Suppressor macrophage (primary cell): ENCODE measurements around the gene CD2AP.
"Not testable (repeated sequence)": the region's sequence is repeated elsewhere in the genome, so short reads cannot be mapped to it uniquely, and the experiment has no call there.

Experiments used
- DNase-seq, 4 experiments: peaks; one replicate each; pipeline ENCODE4 v3.0.0-alpha.2; 2020 to 2022

Gene CD2AP

DNA sequence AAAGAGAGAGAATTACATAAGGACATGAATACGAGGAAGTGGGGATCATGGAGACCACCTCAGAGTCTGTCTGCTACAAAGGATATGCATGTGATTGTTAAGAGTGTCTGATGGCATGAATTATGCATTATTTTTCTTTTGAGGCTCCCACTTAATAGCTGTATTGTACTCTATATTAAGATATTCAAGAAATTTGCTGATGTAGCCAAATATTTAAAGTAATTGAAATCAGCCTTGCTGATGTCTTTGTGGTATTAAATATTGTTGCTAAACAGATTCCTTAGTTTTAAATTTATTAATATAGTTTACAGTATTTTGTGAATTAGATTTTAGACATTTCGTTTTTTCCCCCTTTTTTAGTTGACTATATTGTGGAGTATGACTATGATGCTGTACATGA is 25.3 kb downstream of the CD2AP start:
- no peak for DNase-seq

GRCh38 chr6:47509937-47510336 is 32.3 kb downstream of the CD2AP start:
- DNase-seq: no peak

DNA sequence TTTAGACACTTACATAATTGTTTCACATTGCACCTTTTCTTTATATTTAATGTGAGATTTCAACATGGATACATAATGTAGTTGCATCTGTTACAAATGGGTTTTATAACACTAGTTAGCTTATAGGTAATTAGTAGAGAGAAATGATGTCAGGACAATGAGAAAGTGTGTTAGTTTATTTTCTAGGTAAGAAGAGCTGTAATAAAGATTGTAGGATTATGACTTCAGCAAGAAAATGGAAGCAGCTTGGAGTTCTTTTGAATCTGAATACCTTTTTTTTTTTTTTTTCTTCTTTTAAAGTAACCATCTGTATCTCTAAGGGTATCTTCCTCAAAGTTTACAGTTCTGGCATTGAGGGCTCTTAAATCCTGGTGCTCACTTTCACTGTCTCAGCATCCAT is 35.3 kb downstream of the CD2AP start:
- no peak for DNase-seq

DNA sequence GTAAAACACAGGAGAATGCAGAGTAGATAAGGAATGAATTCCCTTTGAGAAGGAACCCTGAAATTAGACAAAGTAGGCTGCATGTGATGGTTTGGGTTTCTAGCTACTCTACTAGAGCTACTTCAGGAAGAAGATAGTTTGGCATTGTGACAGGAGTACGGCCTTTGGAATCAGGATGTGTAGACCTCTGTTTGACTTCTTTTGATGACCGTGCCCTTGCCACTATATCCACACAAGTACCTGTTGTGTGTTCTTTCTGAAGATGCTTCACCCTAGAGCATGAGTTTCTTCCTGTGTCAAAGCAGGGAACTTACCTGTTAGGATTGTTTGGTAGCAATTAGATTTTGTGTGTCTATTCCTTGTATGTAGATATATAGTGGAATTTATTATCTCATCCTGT is 41.7 kb downstream of the CD2AP start:
- DNase-seq: no peak

GRCh38 chr6:47520282-47520681 is 42.7 kb downstream of the CD2AP start:
- DNase-seq: no peak

GRCh38 chr6:47521961-47522360 is 44.4 kb downstream of the CD2AP start:
- no peak for DNase-seq

DNA sequence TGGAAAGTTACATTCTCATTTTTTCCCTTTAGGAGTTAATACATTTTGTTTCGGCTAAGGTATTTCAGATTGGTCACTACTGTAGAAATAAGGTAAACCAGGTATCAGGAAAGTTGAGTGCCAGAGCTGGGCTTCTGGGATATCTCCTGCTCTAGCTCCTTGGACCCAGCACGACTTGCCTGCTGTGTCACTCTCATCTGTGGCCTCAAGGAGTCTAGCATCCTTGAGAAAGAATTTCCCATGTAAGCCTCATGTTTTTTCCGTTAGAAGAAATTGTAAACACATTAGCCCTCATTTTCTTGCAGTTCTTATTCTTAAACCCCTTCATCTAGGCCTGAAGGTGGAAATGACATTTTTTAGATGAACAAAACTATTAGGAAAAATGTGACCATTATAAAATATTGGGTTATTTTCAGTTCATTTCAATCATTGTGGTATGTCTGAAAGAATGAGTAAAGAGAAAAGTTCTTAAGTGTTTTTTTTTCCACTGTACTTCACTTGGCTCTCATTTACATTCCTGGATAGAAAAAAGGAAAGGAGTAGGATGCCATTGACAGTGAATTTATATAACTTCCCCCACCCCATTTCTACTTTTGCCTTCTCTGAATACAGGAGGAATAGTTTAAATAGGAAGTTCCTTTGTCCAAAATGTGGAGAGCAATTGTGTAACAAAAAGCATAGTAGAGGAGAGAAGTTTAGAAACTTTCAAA is 46.7 kb downstream of the CD2AP start:
- DNase-seq: peak in 2 of 4 experiments; percentile 29 to 32

DNA sequence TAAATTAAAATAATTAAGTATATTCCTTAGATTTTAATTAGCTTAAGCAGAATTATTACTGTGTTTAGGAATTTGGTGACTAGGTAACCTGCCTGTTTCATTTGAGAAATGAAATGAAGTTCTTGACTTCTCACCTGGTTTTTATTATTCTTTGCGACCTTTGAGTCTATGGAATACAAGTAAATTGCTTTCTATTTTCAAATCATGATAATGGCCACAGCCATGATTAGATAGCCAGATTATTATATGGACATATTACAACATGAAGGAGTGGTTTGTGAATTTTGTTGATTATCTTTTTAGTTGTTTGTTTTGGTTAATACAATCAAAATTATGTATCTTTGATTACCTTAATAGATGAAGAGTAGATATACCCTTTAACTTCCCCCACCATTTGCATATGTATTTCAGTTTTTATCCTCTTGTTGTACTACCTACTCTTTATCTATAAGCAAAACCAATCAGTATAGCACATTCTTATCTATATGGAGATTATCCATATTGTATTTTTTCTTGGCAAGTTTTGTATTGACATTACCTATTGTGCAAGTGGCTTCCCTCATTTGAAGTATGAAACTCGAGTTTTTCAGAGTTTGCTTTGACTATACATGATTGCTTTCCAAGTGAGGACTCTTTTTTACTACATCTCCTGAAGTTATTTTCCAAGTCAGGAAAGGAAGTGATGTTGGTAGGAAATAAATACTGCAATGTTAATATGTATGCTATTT is 47.9 kb downstream of the CD2AP start:
- no peak for DNase-seq

GRCh38 chr6:47527274-47527673 is 49.7 kb downstream of the CD2AP start:
- no peak for DNase-seq

- DNase-seq: no peak
Measured at GRCh38 chr6:47529734-47530133, 52.1 kb downstream of the CD2AP start.

GRCh38 chr6:47532981-47533585 is 55.5 kb downstream of the CD2AP start:
- DNase-seq: no peak

- no peak for DNase-seq
Measured at GRCh38 chr6:47534063-47534462, 56.5 kb downstream of the CD2AP start.

GRCh38 chr6:47535316-47536225 is 58.0 kb downstream of the CD2AP start:
- DNase-seq: no peak

GRCh38 chr6:47536816-47537401 is 59.3 kb downstream of the CD2AP start:
- DNase-seq: no peak

DNA sequence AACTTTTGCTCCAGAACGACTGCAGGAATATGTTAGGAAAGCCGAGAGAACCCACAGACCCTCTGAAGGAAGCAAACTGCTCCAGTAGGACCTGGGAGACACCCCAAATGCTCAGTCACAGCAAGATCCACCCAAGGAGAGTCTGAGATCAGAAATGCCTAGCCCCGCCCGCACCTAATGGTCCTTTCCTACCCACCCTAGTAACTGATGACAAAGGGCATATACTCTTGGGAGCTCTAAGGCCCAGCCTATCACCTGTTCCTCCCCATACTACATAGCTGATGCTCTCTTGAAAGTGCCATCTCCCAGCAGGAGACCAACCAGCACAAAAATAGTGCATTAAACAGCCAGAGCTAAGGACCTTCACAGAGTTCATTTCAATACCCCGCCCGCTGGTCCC is 67.6 kb downstream of the CD2AP start:
- DNase-seq: no peak

DNA sequence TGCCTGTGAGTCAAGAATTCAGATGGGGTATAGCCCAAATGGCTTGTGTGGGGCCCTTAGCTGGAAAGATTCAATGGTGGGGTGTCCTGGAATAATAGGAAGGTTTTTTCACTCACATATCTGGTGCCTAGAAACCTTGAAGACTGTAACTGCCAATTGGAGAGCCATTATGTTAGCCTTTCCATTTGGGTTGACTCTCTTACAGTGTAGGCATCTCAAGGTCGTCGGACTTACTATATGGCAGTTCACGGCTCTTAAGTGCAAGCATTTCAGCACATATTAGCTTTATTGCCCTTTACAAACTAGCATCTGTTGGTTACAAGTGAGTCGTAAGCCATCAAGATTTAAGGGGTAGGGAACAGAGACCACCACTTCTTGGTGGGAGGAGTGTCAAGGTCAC is 74.1 kb downstream of the CD2AP start:
- no peak for DNase-seq

DNA sequence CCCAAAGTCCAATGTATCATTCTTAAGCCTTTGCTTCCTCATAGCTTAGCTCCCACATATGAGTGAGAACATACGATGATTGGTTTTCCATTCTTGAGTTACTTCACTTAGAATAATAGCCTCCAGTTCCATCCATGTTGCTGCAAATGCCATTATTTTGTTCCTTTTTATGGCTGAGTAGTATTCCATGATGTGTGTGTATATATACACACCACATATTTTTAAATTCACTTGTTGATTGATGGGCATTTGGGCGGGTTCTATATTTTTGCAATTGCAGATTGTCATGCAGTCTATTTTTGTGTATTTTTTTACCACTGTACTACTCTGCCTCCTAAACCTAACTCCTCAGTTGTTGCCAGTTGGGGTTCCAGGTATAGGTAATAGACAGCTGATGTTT is 74.7 kb downstream of the CD2AP start:
- no peak for DNase-seq

- not testable (repeated sequence) for DNase-seq
Measured at GRCh38 chr6:47553243-47553642, 75.7 kb downstream of the CD2AP start.

DNA sequence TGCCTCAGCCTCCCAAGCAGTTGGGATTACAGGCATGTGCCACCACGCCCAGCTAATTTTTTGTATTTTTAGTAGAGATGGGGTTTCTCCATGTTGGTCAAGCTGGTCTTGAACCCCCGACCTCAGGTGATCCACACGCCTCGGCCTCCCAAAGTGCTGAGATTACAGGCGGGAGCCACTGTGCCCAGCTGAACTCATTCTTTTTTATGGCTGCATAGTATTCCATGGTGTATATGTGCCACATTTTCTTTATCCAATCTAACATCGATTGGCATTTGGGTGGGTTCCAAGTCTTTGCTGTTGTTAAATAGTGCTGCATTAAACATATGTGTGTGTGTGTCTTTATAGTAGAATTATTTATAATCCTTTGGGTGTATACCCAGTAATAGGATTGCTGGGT is 78.9 kb downstream of the CD2AP start:
- DNase-seq: not testable (repeated sequence)

GRCh38 chr6:47563162-47563561 is 85.6 kb downstream of the CD2AP start:
- DNase-seq: no peak

GRCh38 chr6:47566602-47567001 is 89.0 kb downstream of the CD2AP start:
- DNase-seq: not testable (repeated sequence)

DNA sequence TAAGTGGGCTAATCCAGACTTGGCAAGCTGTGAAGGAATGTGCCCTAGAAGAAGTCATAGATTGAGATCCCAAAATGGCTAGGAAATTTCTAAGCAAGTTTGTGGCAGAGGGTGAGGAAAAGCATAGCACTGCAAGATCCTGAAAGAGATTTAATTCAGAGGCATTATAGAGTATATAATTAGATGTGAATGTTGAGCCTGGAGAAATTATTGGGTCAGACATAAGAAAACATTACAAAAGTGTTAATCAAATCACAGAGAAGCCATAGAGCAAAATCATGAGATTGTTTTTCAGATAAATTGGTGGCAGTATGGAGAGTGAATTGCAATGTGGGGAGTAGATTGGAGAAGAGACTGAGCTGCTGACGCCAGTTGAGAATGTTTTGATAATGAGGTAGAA is 90.0 kb downstream of the CD2AP start:
- DNase-seq: no peak

- DNase-seq: no peak
Measured at GRCh38 chr6:47571488-47571887, 93.9 kb downstream of the CD2AP start.
